ENCODE data around the gene ARMH4.

Gene ARMH4

GRCh38 chr14:58167057-58167456 is 15.0 kb upstream of the ARMH4 start:
- no peak overlapping the region for H2AFZ ChIP-seq (ENCODE audit: insufficient read depth, low read length, poor library complexity)
- no peak overlapping the region for H3K4ac ChIP-seq (ENCODE audit: low read depth, low read length)
- no peak overlapping the region for H3K18ac ChIP-seq (ENCODE audit: low read length)
- H3K27me3 ChIP-seq (ENCODE audit: insufficient read depth, low read length) = no peaks in the 10 kb centered on the region
- no CpG with 5 or more reads among the region's 1 CpG for WGBS (ENCODE audit: extremely low coverage, insufficient coverage, insufficient read length)
- no peak overlapping the region for H3K14ac ChIP-seq (ENCODE audit: low read length)
- no peak overlapping the region for H2BK12ac ChIP-seq (ENCODE audit: low read length)
- H3K36me3 ChIP-seq (ENCODE audit: control insufficient read depth in 1 of 2, insufficient read depth in 2 of 2, low read length in 2 of 2) = no peaks in the 10 kb centered on the region
- no peak overlapping the region for H3K4me2 ChIP-seq (ENCODE audit: low read length)
- H3K4me1 ChIP-seq (ENCODE audit: control insufficient read depth in 1 of 2, insufficient read depth in 2 of 2, low read length in 2 of 2) = no peaks in the 10 kb centered on the region
- H3K9ac ChIP-seq (ENCODE audit: low read length) = no peak overlapping the region
- H3K27ac ChIP-seq (ENCODE audit: low read depth, low read length) = no peak overlapping the region
- H2AK5ac ChIP-seq (ENCODE audit: low read length) = no peak overlapping the region
- H3K79me2 ChIP-seq (ENCODE audit: control insufficient read depth, insufficient read depth, low read length, poor library complexity) = no peaks in the 10 kb centered on the region
- H3K23ac ChIP-seq (ENCODE audit: low read length) = no peak overlapping the region
- H4K8ac ChIP-seq (ENCODE audit: low read depth, low read length) = no peak overlapping the region
- H4K12ac ChIP-seq (ENCODE audit: low read depth, low read length) = no peak overlapping the region
- H4K91ac ChIP-seq (ENCODE audit: low read depth, low read length) = no peak overlapping the region
- no peaks in the 10 kb centered on the region for H3K9me3 ChIP-seq (ENCODE audit: insufficient read depth, low read depth, low read length)
- no peak for DNase-seq
- H3K79me1 ChIP-seq (ENCODE audit: low read length) = no peaks in the 10 kb centered on the region
- no peak overlapping the region for H2BK5ac ChIP-seq (ENCODE audit: low read depth, low read length, poor library complexity)
- H3K4me3 ChIP-seq (ENCODE audit: low read depth, low read length) = no peak overlapping the region
- H2BK120ac ChIP-seq (ENCODE audit: insufficient read depth, low read length, poor library complexity) = no peak overlapping the region

GRCh38 chr14:58166005-58166983 is 14.3 kb upstream of the ARMH4 start:
- Histone ChIP-seq H3K36me3 (ENCODE audit: control insufficient read depth in 1 of 2, insufficient read depth in 2 of 2, low read length in 2 of 2) (no peaks in the 10 kb centered on the region), H2BK120ac (ENCODE audit: insufficient read depth, low read length, poor library complexity) (no peak overlapping the region), H3K79me1 (ENCODE audit: low read length) (no peaks in the 10 kb centered on the region), H3K4me3 (ENCODE audit: low read depth, low read length) (no peak overlapping the region), H3K23ac (ENCODE audit: low read length) (no peak overlapping the region), H4K12ac (ENCODE audit: low read depth, low read length) (no peak overlapping the region), H2AK5ac (ENCODE audit: low read length) (no peak overlapping the region), H3K9ac (ENCODE audit: low read length) (no peak overlapping the region), H4K8ac (ENCODE audit: low read depth, low read length) (no peak overlapping the region), H3K4me1 (ENCODE audit: control insufficient read depth in 1 of 2, insufficient read depth in 2 of 2, low read length in 2 of 2) (no peaks in the 10 kb centered on the region), H3K14ac (ENCODE audit: low read length) (no peak overlapping the region), H2BK5ac (ENCODE audit: low read depth, low read length, poor library complexity) (no peak overlapping the region), H3K4ac (ENCODE audit: low read depth, low read length) (no peak overlapping the region), H2BK12ac (ENCODE audit: low read length) (no peak overlapping the region), H4K91ac (ENCODE audit: low read depth, low read length) (no peak overlapping the region), H2AFZ (ENCODE audit: insufficient read depth, low read length, poor library complexity) (no peak overlapping the region), H3K4me2 (ENCODE audit: low read length) (no peak overlapping the region), H3K27ac (ENCODE audit: low read depth, low read length) (no peak overlapping the region), H3K27me3 (ENCODE audit: insufficient read depth, low read length) (no peaks in the 10 kb centered on the region), H3K79me2 (ENCODE audit: control insufficient read depth, insufficient read depth, low read length, poor library complexity) (no peaks in the 10 kb centered on the region), H3K18ac (ENCODE audit: low read length) (no peak overlapping the region), H3K9me3 (ENCODE audit: insufficient read depth, low read depth, low read length) (no peaks in the 10 kb centered on the region)
- WGBS (ENCODE audit: extremely low coverage, insufficient coverage, insufficient read length) = no CpG with 5 or more reads among the region's 10 CpGs
- DNase-seq = peak; percentile 72 to 91

GRCh38 chr14:58160561-58160960 is 8.5 kb upstream of the ARMH4 start:
- no peak for DNase-seq
- Histone ChIP-seq H2AFZ (ENCODE audit: insufficient read depth, low read length, poor library complexity) (no peak overlapping the region), H3K23ac (ENCODE audit: low read length) (no peak overlapping the region), H3K18ac (ENCODE audit: low read length) (no peak overlapping the region), H3K9me3 (ENCODE audit: insufficient read depth, low read depth, low read length) (no peaks in the 10 kb centered on the region), H4K12ac (ENCODE audit: low read depth, low read length) (no peak overlapping the region), H2AK5ac (ENCODE audit: low read length) (no peak overlapping the region), H3K4me1 (ENCODE audit: control insufficient read depth in 1 of 2, insufficient read depth in 2 of 2, low read length in 2 of 2) (no peaks in the 10 kb centered on the region), H3K14ac (ENCODE audit: low read length) (no peak overlapping the region), H2BK12ac (ENCODE audit: low read length) (no peak overlapping the region), H3K27me3 (ENCODE audit: insufficient read depth, low read length) (no peaks in the 10 kb centered on the region), H3K79me2 (ENCODE audit: control insufficient read depth, insufficient read depth, low read length, poor library complexity) (no peaks in the 10 kb centered on the region), H4K8ac (ENCODE audit: low read depth, low read length) (no peak overlapping the region), H2BK5ac (ENCODE audit: low read depth, low read length, poor library complexity) (no peak overlapping the region), H3K4ac (ENCODE audit: low read depth, low read length) (no peak overlapping the region), H3K36me3 (ENCODE audit: control insufficient read depth in 1 of 2, insufficient read depth in 2 of 2, low read length in 2 of 2) (no peaks in the 10 kb centered on the region), H2BK120ac (ENCODE audit: insufficient read depth, low read length, poor library complexity) (no peak overlapping the region), H3K9ac (ENCODE audit: low read length) (no peak overlapping the region), H3K4me2 (ENCODE audit: low read length) (no peak overlapping the region), H3K27ac (ENCODE audit: low read depth, low read length) (no peak overlapping the region), H3K4me3 (ENCODE audit: low read depth, low read length) (no peak overlapping the region), H3K79me1 (ENCODE audit: low read length) (no peaks in the 10 kb centered on the region), H4K91ac (ENCODE audit: low read depth, low read length) (no peak overlapping the region)

- no CpG with 5 or more reads among the region's 56 CpGs for WGBS (ENCODE audit: extremely low coverage, insufficient coverage, insufficient read length)
- peak overlapping the region; percentile 38 for H3K14ac ChIP-seq (ENCODE audit: low read length)
Observed at GRCh38 chr14:58151133-58152013, 640 bp downstream of the ARMH4 start.

More at GRCh38 chr14:58151133-58152013, 640 bp downstream of the ARMH4 start:
- H2AFZ ChIP-seq (ENCODE audit: insufficient read depth, low read length, poor library complexity) = peak overlapping the region; percentile 38
- peak overlapping the region; percentile 28 for H3K18ac ChIP-seq (ENCODE audit: low read length)
- peak overlapping the region; percentile 76 for H3K4me2 ChIP-seq (ENCODE audit: low read length)
- H3K9me3 ChIP-seq (ENCODE audit: insufficient read depth, low read depth, low read length) = no peaks in the 10 kb centered on the region
- peaks cover 3% of the 10 kb centered on the region for H3K79me1 ChIP-seq (ENCODE audit: low read length)
- H4K91ac ChIP-seq (ENCODE audit: low read depth, low read length) = no peak overlapping the region
- peak overlapping the region; percentile 52 for H3K9ac ChIP-seq (ENCODE audit: low read length)
- peaks cover 4 to 7% of the 10 kb centered on the region in 2 experiments for H3K4me1 ChIP-seq (ENCODE audit: control insufficient read depth in 1 of 2, insufficient read depth in 2 of 2, low read length in 2 of 2)
- DNase-seq = peak in 1 of 2 donors; percentile 25
- H3K4ac ChIP-seq (ENCODE audit: low read depth, low read length) = no peak overlapping the region
- peaks cover 2% of the 10 kb centered on the region for H3K79me2 ChIP-seq (ENCODE audit: control insufficient read depth, insufficient read depth, low read length, poor library complexity)
- H2BK5ac ChIP-seq (ENCODE audit: low read depth, low read length, poor library complexity) = no peak overlapping the region
- peak overlapping the region; percentile 85 for H3K4me3 ChIP-seq (ENCODE audit: low read depth, low read length)
- H4K12ac ChIP-seq (ENCODE audit: low read depth, low read length) = peak overlapping the region; percentile 34
- H4K8ac ChIP-seq (ENCODE audit: low read depth, low read length) = peak overlapping the region; percentile 2
- H3K27me3 ChIP-seq (ENCODE audit: insufficient read depth, low read length) = peaks cover 6% of the 10 kb centered on the region
- H2BK120ac ChIP-seq (ENCODE audit: insufficient read depth, low read length, poor library complexity) = no peak overlapping the region
- no peaks in the 10 kb centered on the region for H3K36me3 ChIP-seq (ENCODE audit: control insufficient read depth in 1 of 2, insufficient read depth in 2 of 2, low read length in 2 of 2)
- H3K27ac ChIP-seq (ENCODE audit: low read depth, low read length) = no peak overlapping the region
- H2BK12ac ChIP-seq (ENCODE audit: low read length) = no peak overlapping the region
- H2AK5ac ChIP-seq (ENCODE audit: low read length) = no peak overlapping the region
- H3K23ac ChIP-seq (ENCODE audit: low read length) = no peak overlapping the region
